Measurements from ENCODE around the gene A2M.

- TF ChIP-seq CTCF (conservative IDR thresholded peaks at IDR 0.05; ENCODE audit: low read depth, low read length): no peak
- no peak for TF ChIP-seq EZH2 (IDR thresholded peaks at IDR 0.05; ENCODE audit: low read length, unreplicated experiment)
- TF ChIP-seq EZH2phosphoT487 (IDR thresholded peaks at IDR 0.05; ENCODE audit: borderline replicate concordance, low read length): no peak
Observed at GRCh38 chr12:9114946-9115345, 773 bp downstream of the A2M start.

Measured in PC-3 (cell line).